ENCODE results near the gene TMEM40.

GRCh38 chr3:12754313-12754712, 4.7 kb downstream of the TMEM40 start:
- TF ChIP-seq CTCF (conservative IDR thresholded peaks at IDR 0.05; ENCODE audit: low read length) (no peak), EZH2phosphoT487 (IDR thresholded peaks at IDR 0.05; ENCODE audit: borderline replicate concordance) (no peak)
